K562 (cell line): ENCODE measurements around the gene HECW1. TPM values are rescaled to one million over a fixed set of nuclear protein-coding genes. Genes with fewer than 3 reads are reported as not detected.

Experiments
- ATAC-seq: fragments of 200-7000 bp; cut with Tn5 transposase; 3 replicates; pipeline ENCODE4 v1.9.1; 2020; ENCODE audit warnings: moderate library complexity
- BruUV-seq: library from RNA; stranded (reverse); fragments of 400-500 nt; replicated peaks from 2 replicates; lab custom pipeline; 2021; lab: Mats Ljungman, UMichigan
- CTCF ChIA-PET: fragments of 300-600 bp; formaldehyde crosslinking; extraction: SDS; loops from one replicate; lab custom pipeline; 2021; ENCODE audit warnings: low intra/inter-chr PET ratio; lab: Yijun Ruan, JAX
- POLR2A ChIA-PET: fragments of 300-600, 350-650 bp; sonication (Branson Sonifier 250); formaldehyde crosslinking; extraction: SDS; loops from one replicate; lab custom pipeline; 2021; ENCODE audit warnings: antibody characterized with exemption, inconsistent platforms; lab: Yijun Ruan, JAX
- DNase-seq, 4 experiments: peaks; one replicate each; pipeline versions ENCODE4 v3.0.0 to v3.0.0-alpha.2; 2011 to 2018; ENCODE audit warnings: low spot score in 3 of 4, mixed read lengths in 3 of 4; ENCODE audit errors: extremely low read depth in 1 of 4
- FAIRE-seq: peaks from 2 replicates; lab custom pipeline; 2011; peaks lifted over from hg19 to GRCh38; lab: Jason Lieb, UNC
- H2AFZ ChIP-seq: 2 replicates; pipeline ENCODE4 v1.6.0; 2011; ENCODE audit warnings: low read depth, low read length, control low read depth, inconsistent platforms
- H3K27ac ChIP-seq: fragments of 200-600 bp; 3 replicates; pipeline ENCODE4 v1.8.0; 2011; ENCODE audit warnings: low read depth, mild to moderate bottlenecking, control low read depth, inconsistent platforms, low read length, moderate library complexity, mixed read lengths; ENCODE audit errors: extremely low read depth
- H3K27me3 ChIP-seq, 2 experiments: fragments of 300-600 bp in 1 of 2; 2 replicates in 1 of 2; 3 replicates in 1 of 2; pipeline versions ENCODE4 v1.6.0 to v1.8.0; 2011; ENCODE audit warnings: inconsistent platforms in 2 of 2, low read length in 2 of 2, mild to moderate bottlenecking in 1 of 2, mixed read lengths in 1 of 2, moderate library complexity in 1 of 2; ENCODE audit not compliant: control insufficient read depth in 2 of 2, insufficient read depth in 2 of 2
- H3K36me3 ChIP-seq: fragments of 300-600 bp; 3 replicates; pipeline ENCODE4 v1.8.0; 2011; ENCODE audit warnings: mild to moderate bottlenecking, low read length, inconsistent platforms; ENCODE audit not compliant: control insufficient read depth, insufficient read depth
- H3K4me1 ChIP-seq, 2 experiments: fragments of 200-600 bp in 1 of 2; replicated peaks in 1 of 2; 2 replicates in 1 of 2; 3 replicates in 1 of 2; pipeline versions ENCODE4 v1.5.1 to v1.8.0; 2011; ENCODE audit warnings: inconsistent platforms in 2 of 2, low read length in 2 of 2, mild to moderate bottlenecking in 1 of 2, mixed read lengths in 1 of 2, moderate library complexity in 1 of 2; ENCODE audit not compliant: control insufficient read depth in 2 of 2, insufficient read depth in 2 of 2
- H3K4me2 ChIP-seq: 2 replicates; pipeline ENCODE4 v1.6.1; 2011; ENCODE audit warnings: low read length, control low read depth, inconsistent platforms, mixed read lengths; ENCODE audit not compliant: insufficient read depth
- H3K4me3 ChIP-seq: fragments of 200-600 bp; sonication (generic), shearing (Covaris generic); 2 replicates; pipeline ENCODE4 v1.5.1; 2016; ENCODE audit warnings: control low read depth, inconsistent platforms
- H3K79me2 ChIP-seq: fragments of 200-600 bp; 3 replicates; pipeline ENCODE4 v1.8.0; 2011; ENCODE audit warnings: low read length, inconsistent platforms; ENCODE audit not compliant: control insufficient read depth, insufficient read depth
- H3K9ac ChIP-seq, 2 experiments: 2 replicates each; pipeline versions ENCODE4 v1.6.0 to v1.6.1; 2011; ENCODE audit warnings: low read depth in 2 of 2, low read length in 2 of 2, control low read depth in 1 of 2, inconsistent platforms in 1 of 2, mild to moderate bottlenecking in 1 of 2, mixed read lengths in 1 of 2; ENCODE audit not compliant: insufficient read depth in 1 of 2
- H3K9me1 ChIP-seq: one replicate; pipeline ENCODE4 v1.6.0; 2011; ENCODE audit warnings: inconsistent platforms, mild to moderate bottlenecking, low read length, moderate library complexity; ENCODE audit not compliant: control insufficient read depth, insufficient read depth
- H3K9me3 ChIP-seq: replicated peaks from 2 replicates; pipeline ENCODE4 v1.5.1; 2011; ENCODE audit warnings: low read depth, low read length, inconsistent platforms; ENCODE audit not compliant: control insufficient read depth, insufficient read depth
- H4K20me1 ChIP-seq: replicated peaks from 2 replicates; pipeline ENCODE4 v1.6.1; 2011; ENCODE audit warnings: low read length, inconsistent platforms, mixed read lengths; ENCODE audit not compliant: control insufficient read depth, insufficient read depth
- CBX5 ChIP-seq: IDR thresholded peaks from 2 replicates; pipeline ENCODE4 v1.6.1; 2014; ENCODE audit warnings: low read depth, borderline replicate concordance
- ERF ChIP-seq: fragments of 450-650 bp; formaldehyde crosslinking; IDR thresholded peaks from 2 replicates; pipeline ENCODE4 v1.4.0; 2020; ENCODE audit warnings: mild to moderate bottlenecking, mixed read lengths
- FOXJ3 ChIP-seq: sonication (generic); formaldehyde crosslinking; IDR thresholded peaks from 2 replicates; pipeline ENCODE4 v1.4.0; 2020; ENCODE audit warnings: mild to moderate bottlenecking, missing genetic modification reagents
- HDAC3 ChIP-seq: fragments of 450-650 bp; IDR thresholded peaks from 2 replicates; pipeline ENCODE4 v1.6.1; 2018; ENCODE audit warnings: borderline replicate concordance, mild to moderate bottlenecking, moderate library complexity; ENCODE audit not compliant: partially characterized antibody
- IRF9 ChIP-seq: fragments of 450-650 bp; IDR thresholded peaks from 2 replicates; pipeline ENCODE4 v1.6.1; 2016; ENCODE audit warnings: missing biosample characterization, missing genetic modification characterization
- KDM2B ChIP-seq: fragments of 250-450 bp; sonication (Bioruptor Pico); IDR thresholded peaks from 2 replicates; pipeline ENCODE4 v1.8.0; 2021; ENCODE audit warnings: mild to moderate bottlenecking, moderate library complexity
- KLF13 ChIP-seq: fragments of 450-650 bp; IDR thresholded peaks from 2 replicates; pipeline ENCODE4 v1.6.1; 2016; ENCODE audit warnings: missing genetic modification characterization, low read depth, mild to moderate bottlenecking, missing compliant biosample characterization, moderate library complexity, borderline replicate concordance
- PHF20 ChIP-seq: fragments of 450-650 bp; IDR thresholded peaks from 2 replicates; pipeline ENCODE4 v1.6.1; 2018; ENCODE audit not compliant: partially characterized antibody
- SOX6 ChIP-seq: fragments of 450-650 bp; IDR thresholded peaks from 2 replicates; pipeline ENCODE4 v1.6.1; 2014; ENCODE audit warnings: mild to moderate bottlenecking
- TBP ChIP-seq: optimal IDR thresholded peaks from 2 replicates; pipeline ENCODE3; 2011; ENCODE audit warnings: low read depth, low read length, improper control_type of control experiment
- THRAP3 ChIP-seq: fragments of 450-650 bp; IDR thresholded peaks from 2 replicates; pipeline ENCODE4 v1.6.1; 2016; ENCODE audit warnings: mild to moderate bottlenecking, inconsistent platforms, borderline replicate concordance
- WGBS: fragments of 100-300 bp; shearing (Covaris generic); methylation state at CpG from one replicate; pipeline ENCODE4 v1.1.6; 2016; ENCODE audit warnings: low coverage, mixed read lengths; ENCODE audit not compliant: insufficient coverage; ENCODE audit errors: missing lambda C conversion rate; 5-methylcytosine and 5-hydroxymethylcytosine counted together
- in situ Hi-C: fragments of 300-500 bp; cut with MboI; formaldehyde crosslinking; loops from 4 replicates; pipeline ENCODE4 v1.15.0; 2018; ENCODE audit warnings: inconsistent platforms, mixed read lengths
- intact Hi-C: fragments of 100-400 bp; cut with micrococcal nuclease; formaldehyde crosslinking; loops from 2 replicates; pipeline ENCODE4 v1.14.2; 2022
- polyA plus RNA-seq, 8 experiments: library from polyadenylated mRNA; depleted of rRNA in 4 of 8; stranded (reverse) in 5 of 8; unstranded in 3 of 8; fragments of >200 nt; fragmentation: Nextera tagmentation in 2 of 8; fragmentation: Illumina TruSeq in 1 of 8; extraction: Ambion mirVana in 2 of 8; extraction: Trizol in 1 of 8; gene quantifications; 2 replicates each; pipeline versions ENCODE4 v1.2.1 to v1.2.3, GENCODE V29; 2011 to 2014; ENCODE audit warnings: inconsistent platforms in 1 of 8, missing spikeins in 1 of 8
- total RNA-seq, 7 experiments: library from RNA; depleted of rRNA in 6 of 7; stranded (reverse); fragments of >200 nt in 6 of 7; fragmentation: Illumina TruSeq in 2 of 7; extraction: Trizol in 2 of 7; gene quantifications; 2 replicates each; pipeline versions ENCODE4 v1.2.1 to v1.2.3, GENCODE V29; 2011 to 2021; ENCODE audit warnings: low replicate concordance in 1 of 7

HECW1 gene
- total and polyA plus RNA-seq, 9 of the 15 experiments (the other 6 are each of a cell fraction or from before 2014, with no cell fraction given) = 0.07 to 0.31 (median 0.13) TPM; not detected in 4

- TF ChIP-seq KDM2B (CRISPR knock-in tag) (no peak), PHF20 (no peak), KLF13 (no peak), TBP (no peak), HDAC3 (no peak)
Observed at GRCh38 chr7:43204081-43204480, 91.6 kb downstream of the HECW1 start (continued).

GRCh38 chr7:43205171-43205795 lies 92.8 kb downstream of the HECW1 start:
- Histone ChIP-seq H2AFZ (no peak overlapping the region), H3K36me3 (no peaks in the 10 kb centered on the region), H3K9me1 (no peaks in the 10 kb centered on the region), H3K4me3 (no peak overlapping the region), H4K20me1 (no peaks in the 10 kb centered on the region), H3K27me3 (peaks cover 13 to 40% of the 10 kb centered on the region in 2 experiments; a peak in 4 of 5 replicates), H3K79me2 (no peaks in the 10 kb centered on the region), H3K9me3 (no peaks in the 10 kb centered on the region), H3K27ac (no peak overlapping the region), H3K9ac (no peak overlapping the region)
- BruUV-seq = no TSS peak
- FAIRE-seq = no peak
- CTCF ChIA-PET = no interaction called here
- no peak for DNase-seq
- in situ Hi-C loops = no loop called here
- intact Hi-C loops = no loop called here
- TF ChIP-seq ERF (no peak), SOX6 (no peak), IRF9 (tag) (no peak), THRAP3 (no peak), CBX5 (no peak), FOXJ3 (no peak)
- TF ChIP-seq, all 486 proteins: peak for 0
- 7% methylated on average over 8 of the region's 8 CpGs for WGBS
- ATAC-seq = no peak
- H3K4me2 ChIP-seq = no peak overlapping the region
- POLR2A ChIA-PET = interaction anchor here (0.7 to 1.4 kb wide), 2 partner anchors 9 to 15 kb away, joined by 3 read pairs; no protein-coding TSS in a partner anchor
- H3K4me1 ChIP-seq = no peaks in the 10 kb centered on the region
